IMR-90 (cell line): Measurements from ENCODE around the gene CADM2. TPM values are rescaled to one million over a fixed set of nuclear protein-coding genes. Genes with fewer than 3 reads are reported as not detected.

Experiments used
- ATAC-seq: fragments of 200-7000 bp; cut with Tn5 transposase; 2 replicates; pipeline ENCODE4 v1.9.1; 2020; ENCODE audit warnings: low read depth, mild to moderate bottlenecking, moderate library complexity
- BruUV-seq: library from RNA; stranded (reverse); fragments of 400-500 nt; replicated peaks from 2 replicates; lab custom pipeline; 2021; lab: Mats Ljungman, UMichigan
- CTCF ChIA-PET: fragments of 300-600 bp; formaldehyde crosslinking; extraction: SDS; loops from one replicate; lab custom pipeline; 2021; ENCODE audit warnings: antibody characterized with exemption; lab: Yijun Ruan, JAX
- POLR2A ChIA-PET: fragments of 300-600 bp; sonication (Branson Sonifier 250); formaldehyde crosslinking; loops from one replicate; lab custom pipeline; 2022; ENCODE audit warnings: antibody characterized with exemption; ENCODE audit not compliant: unreplicated experiment; lab: Charles Lee
- DNase-seq: peaks from one replicate; pipeline ENCODE4 v3.0.0; 2013
- H2AFZ ChIP-seq: replicated peaks from 2 replicates; pipeline ENCODE3; 2013; ENCODE audit warnings: low read length, mild to moderate bottlenecking; ENCODE audit not compliant: poor library complexity
- H2AK5ac ChIP-seq: 2 replicates; pipeline ENCODE4 v1.6.1; 2013; ENCODE audit warnings: low read depth, low read length, inconsistent platforms
- H2AK9ac ChIP-seq: replicated peaks from 2 replicates; pipeline ENCODE3; 2013; ENCODE audit warnings: mild to moderate bottlenecking, low read depth, low read length, moderate library complexity; ENCODE audit not compliant: poor library complexity
- H2BK120ac ChIP-seq: 2 replicates; pipeline ENCODE4 v1.6.1; 2013; ENCODE audit warnings: low read depth, low read length, inconsistent platforms
- H2BK15ac ChIP-seq: 3 replicates; pipeline ENCODE4 v1.6.1; 2013; ENCODE audit warnings: low read depth, low read length, inconsistent platforms
- H2BK20ac ChIP-seq: 2 replicates; pipeline ENCODE4 v1.6.1; 2013; ENCODE audit warnings: low read depth, mild to moderate bottlenecking, inconsistent platforms, low read length, moderate library complexity
- H2BK5ac ChIP-seq: 2 replicates; pipeline ENCODE4 v1.6.1; 2013; ENCODE audit warnings: mild to moderate bottlenecking, low read depth, low read length, inconsistent platforms; ENCODE audit not compliant: poor library complexity, severe bottlenecking
- H3K14ac ChIP-seq: replicated peaks from 2 replicates; pipeline ENCODE4 v1.6.1; 2013; ENCODE audit warnings: low read depth, low read length, inconsistent platforms
- H3K18ac ChIP-seq: 2 replicates; pipeline ENCODE4 v1.6.1; 2013; ENCODE audit warnings: low read depth, low read length, control low read depth
- H3K23ac ChIP-seq: 2 replicates; pipeline ENCODE4 v1.6.1; 2013; ENCODE audit warnings: low read depth, low read length, inconsistent platforms
- H3K27ac ChIP-seq: 2 replicates; pipeline ENCODE4 v1.5.1; 2013; ENCODE audit warnings: mild to moderate bottlenecking, control low read depth, low read length; ENCODE audit not compliant: insufficient read depth
- H3K27me3 ChIP-seq: 2 replicates; pipeline ENCODE4 v1.6.1; 2013; ENCODE audit warnings: low read length; ENCODE audit not compliant: control insufficient read depth, insufficient read depth
- H3K36me3 ChIP-seq: 2 replicates; pipeline ENCODE4 v1.6.1; 2013; ENCODE audit warnings: low read length, mixed read lengths; ENCODE audit not compliant: control insufficient read depth, insufficient read depth
- H3K4ac ChIP-seq: 2 replicates; pipeline ENCODE4 v1.6.1; 2013; ENCODE audit warnings: low read depth, low read length, inconsistent platforms
- H3K4me1 ChIP-seq: 2 replicates; pipeline ENCODE4 v1.6.1; 2013; ENCODE audit warnings: low read length, mixed read lengths; ENCODE audit not compliant: control insufficient read depth, insufficient read depth
- H3K4me2 ChIP-seq: 2 replicates; pipeline ENCODE4 v1.6.1; 2013; ENCODE audit warnings: low read depth, mild to moderate bottlenecking, control low read depth, low read length, moderate library complexity
- H3K4me3 ChIP-seq: 2 replicates; pipeline ENCODE4 v1.5.1; 2013; ENCODE audit warnings: low read depth, mild to moderate bottlenecking, control low read depth, low read length, moderate library complexity; ENCODE audit not compliant: insufficient read depth
- H3K56ac ChIP-seq: 2 replicates; pipeline ENCODE4 v1.6.1; 2013; ENCODE audit warnings: low read length, inconsistent platforms; ENCODE audit not compliant: insufficient read depth; ENCODE audit errors: extremely low read depth
- H3K79me1 ChIP-seq, 2 experiments: 2 replicates each; pipeline ENCODE4 v1.6.1; 2013; ENCODE audit warnings: low read length in 2 of 2, inconsistent platforms in 1 of 2, low read depth in 1 of 2
- H3K9ac ChIP-seq: 2 replicates; pipeline ENCODE4 v1.6.1; 2013; ENCODE audit warnings: low read depth, low read length, control low read depth
- H3K9me1 ChIP-seq: 2 replicates; pipeline ENCODE4 v1.6.1; 2013; ENCODE audit warnings: low read length, inconsistent platforms; ENCODE audit not compliant: insufficient read depth
- H3K9me3 ChIP-seq: 2 replicates; pipeline ENCODE4 v1.6.1; 2013; ENCODE audit warnings: low read length; ENCODE audit not compliant: control insufficient read depth, insufficient read depth
- H4K20me1 ChIP-seq: 2 replicates; pipeline ENCODE4 v1.6.1; 2013; ENCODE audit warnings: low read length, inconsistent platforms; ENCODE audit not compliant: insufficient read depth
- H4K5ac ChIP-seq: 2 replicates; pipeline ENCODE4 v1.6.1; 2013; ENCODE audit warnings: mild to moderate bottlenecking, low read depth, low read length, control low read depth
- H4K8ac ChIP-seq, 2 experiments: 2 replicates each; pipeline ENCODE4 v1.6.1; 2013; ENCODE audit warnings: low read depth in 2 of 2, low read length in 2 of 2, control low read depth in 1 of 2, inconsistent platforms in 1 of 2
- H4K91ac ChIP-seq: 2 replicates; pipeline ENCODE4 v1.6.1; 2013; ENCODE audit warnings: low read depth, low read length, inconsistent platforms; ENCODE audit not compliant: insufficient read depth
- BHLHE40 ChIP-seq: fragments of 150-350 bp; IDR thresholded peaks from 2 replicates; pipeline ENCODE4 v1.6.1; 2016; ENCODE audit warnings: mild to moderate bottlenecking, low read depth, low read length
- CEBPB ChIP-seq: IDR thresholded peaks from 2 replicates; pipeline ENCODE4 v1.6.1; 2012; ENCODE audit warnings: low read depth, low read length, improper control_type of control experiment
- CTCF ChIP-seq: conservative IDR thresholded peaks from 2 replicates; pipeline ENCODE4 v1.5.1; 2012; ENCODE audit warnings: mild to moderate bottlenecking, low read depth, low read length, improper control_type of control experiment
- ELK1 ChIP-seq: fragments of 150-350 bp; IDR thresholded peaks from 2 replicates; pipeline ENCODE4 v1.6.1; 2016; ENCODE audit warnings: low read depth, mild to moderate bottlenecking, low read length, moderate library complexity, borderline replicate concordance
- FOS ChIP-seq: fragments of 150-350 bp; IDR thresholded peaks from 2 replicates; pipeline ENCODE4 v1.6.1; 2016; ENCODE audit warnings: low read depth, low read length
- MAFK ChIP-seq: IDR thresholded peaks from 2 replicates; pipeline ENCODE4 v1.6.1; 2012; ENCODE audit warnings: low read depth, low read length, improper control_type of control experiment
- MAZ ChIP-seq: IDR thresholded peaks from 2 replicates; pipeline ENCODE4 v1.6.1; 2012; ENCODE audit warnings: low read depth, mild to moderate bottlenecking, low read length, improper control_type of control experiment, moderate library complexity, borderline replicate concordance
- MXI1 ChIP-seq: IDR thresholded peaks from 2 replicates; pipeline ENCODE4 v1.6.1; 2012; ENCODE audit warnings: low read depth, mild to moderate bottlenecking, low read length, moderate library complexity, borderline replicate concordance
- POLR2A ChIP-seq: IDR thresholded peaks from 2 replicates; pipeline ENCODE4 v1.6.1; 2012; ENCODE audit warnings: mild to moderate bottlenecking, low read depth, low read length
- RAD21 ChIP-seq: IDR thresholded peaks from 2 replicates; pipeline ENCODE4 v1.6.1; 2012; ENCODE audit warnings: low read length, improper control_type of control experiment
- RCOR1 ChIP-seq: IDR thresholded peaks from 2 replicates; pipeline ENCODE4 v1.6.1; 2012; ENCODE audit warnings: mild to moderate bottlenecking, low read length, improper control_type of control experiment; ENCODE audit not compliant: insufficient replicate concordance
- RFX5 ChIP-seq: IDR thresholded peaks from 2 replicates; pipeline ENCODE4 v1.8.0; 2012; ENCODE audit warnings: low read depth, mild to moderate bottlenecking, low read length, moderate library complexity
- SMC3 ChIP-seq: fragments of 150-350 bp; IDR thresholded peaks from 2 replicates; pipeline ENCODE4 v1.6.1; 2016; ENCODE audit warnings: low read depth, mild to moderate bottlenecking, antibody characterized with exemption, low read length, moderate library complexity
- USF2 ChIP-seq: fragments of 150-350 bp; IDR thresholded peaks from 2 replicates; pipeline ENCODE4 v1.6.1; 2017; ENCODE audit warnings: mild to moderate bottlenecking, antibody characterized with exemption, low read length, low read depth
- WGBS, 2 experiments: methylation state at CpG; one replicate each; pipeline versions ENCODE4 v1.1.5 to v1.1.7; 2013; ENCODE audit warnings: missing lambda C conversion rate in 2 of 2; ENCODE audit not compliant: insufficient read length in 1 of 2; ENCODE audit errors: extremely low coverage in 2 of 2; 5-methylcytosine and 5-hydroxymethylcytosine counted together
- dilution Hi-C: fragments of 300-500 bp; cut with HindIII; formaldehyde crosslinking; loops from one replicate; pipeline ENCODE4 v1.14.3; 2018; ENCODE audit warnings: low sequenced_read_pairs; ENCODE audit not compliant: unreplicated experiment
- in situ Hi-C: fragments of 300-500 bp; cut with MboI; formaldehyde crosslinking; loops from 3 replicates; pipeline ENCODE4 v1.14.3; 2019; ENCODE audit warnings: low sequenced_read_pairs, inconsistent platforms, mixed read lengths
- intact Hi-C: fragments of 100-400 bp; cut with micrococcal nuclease; formaldehyde crosslinking; loops from 2 replicates; pipeline ENCODE4 v1.10.0; 2022
- polyA plus RNA-seq, 3 experiments: library from polyadenylated mRNA; depleted of rRNA; stranded (reverse); fragments of >200 nt; gene quantifications; 2 replicates each; pipeline ENCODE4 v1.2.3, GENCODE V29; 2012; ENCODE audit warnings: low replicate concordance in 1 of 3
- total RNA-seq: library from RNA; depleted of rRNA; stranded (reverse); fragments of >200 nt; gene quantifications from 2 replicates; pipeline ENCODE4 v1.2.3, GENCODE V29; 2012

The CADM2 gene
- total and polyA plus RNA-seq, 2 of the 4 experiments (the other 2 are of a cell fraction), result not detected

GRCh38 chr3:84998545-84998944 is 39.8 kb downstream of the CADM2 start:
- 14% methylated on average over 1 of the region's 3 CpGs; no CpG with 5 or more reads in 1 of the 2 experiments for WGBS, 2 experiments
- TF ChIP-seq USF2, result no peak
- no peak for TF ChIP-seq RAD21
- TF ChIP-seq MXI1, result no peak
- TF ChIP-seq RCOR1, result no peak
- no peak for TF ChIP-seq FOS
- no peak for TF ChIP-seq BHLHE40
- no peak for TF ChIP-seq ELK1
- TF ChIP-seq MAZ, result no peak
- TF ChIP-seq POLR2A, result no peak
- TF ChIP-seq CEBPB, result no peak
- no peak for TF ChIP-seq MAFK
- no peak for TF ChIP-seq CTCF
- TF ChIP-seq RFX5, result no peak
- TF ChIP-seq SMC3, result no peak
- no peak overlapping the region for H2BK120ac ChIP-seq
- intact Hi-C loops, result no loop called here
- H2AK5ac ChIP-seq, result no peak overlapping the region
- ChIA-PET CTCF (no interaction called here), POLR2A (no interaction called here)
- no peak overlapping the region for H3K4me3 ChIP-seq
- no peaks in the 10 kb centered on the region for H3K27me3 ChIP-seq
- H4K8ac ChIP-seq, result no peak overlapping the region
- H3K4ac ChIP-seq, result no peak overlapping the region
- in situ Hi-C loops, result no loop called here
- no peak overlapping the region for H2AK9ac ChIP-seq
- no peak overlapping the region for H3K27ac ChIP-seq
- H4K91ac ChIP-seq, result no peak overlapping the region
- H2BK15ac ChIP-seq, result no peak overlapping the region
- H3K23ac ChIP-seq, result no peak overlapping the region
- H3K36me3 ChIP-seq, result no peaks in the 10 kb centered on the region
- H3K4me1 ChIP-seq, result no peaks in the 10 kb centered on the region
- no peak overlapping the region for H3K4me2 ChIP-seq
- no peak overlapping the region for H3K9ac ChIP-seq
- no peak overlapping the region for H3K14ac ChIP-seq
- H3K79me1 ChIP-seq, result no peaks in the 10 kb centered on the region
- no peaks in the 10 kb centered on the region for H3K9me1 ChIP-seq
- no peak overlapping the region for H3K56ac ChIP-seq
- no TSS peak for BruUV-seq
- no peak overlapping the region for H2BK20ac ChIP-seq
- H4K20me1 ChIP-seq, result no peaks in the 10 kb centered on the region
- H2AFZ ChIP-seq, result no peak overlapping the region
- DNase-seq, result no peak
- dilution Hi-C loops, result no loop called here
- no peak overlapping the region for H2BK5ac ChIP-seq
- H3K9me3 ChIP-seq, result no peaks in the 10 kb centered on the region
- H3K18ac ChIP-seq, result no peak overlapping the region
- ATAC-seq, result no peak
- H4K5ac ChIP-seq, result no peak overlapping the region
